Caco-2 (cell line): ENCODE data around the gene ZNF555. TPM values are rescaled to one million over a fixed set of nuclear protein-coding genes. Genes with fewer than 3 reads are reported as not detected.

Experiments
- BruUV-seq: library from RNA; stranded (reverse); fragments of 400-500 nt; replicated peaks from 2 replicates; lab custom pipeline; 2021; lab: Mats Ljungman, UMichigan
- CTCF ChIA-PET: fragments of 300-600 bp; sonication (Branson Sonifier 250); formaldehyde crosslinking; loops from one replicate; lab custom pipeline; 2022; ENCODE audit warnings: antibody characterized with exemption; lab: Charles Lee
- POLR2A ChIA-PET: fragments of 300-600 bp; sonication (Branson Sonifier 250); formaldehyde crosslinking; loops from one replicate; lab custom pipeline; 2022; ENCODE audit warnings: antibody characterized with exemption; lab: Charles Lee
- DNase-seq, 2 experiments: peaks; one replicate each; pipeline versions ENCODE4 v3.0.0 to v3.0.0-alpha.2; 2020 to 2022
- H3K27me3 ChIP-seq: replicated peaks from 2 replicates; pipeline ENCODE4 v1.6.0; 2011; ENCODE audit warnings: low read length; ENCODE audit not compliant: control insufficient read depth, insufficient read depth
- H3K36me3 ChIP-seq: 2 replicates; pipeline ENCODE4 v1.5.1; 2011; ENCODE audit warnings: low read length; ENCODE audit not compliant: control insufficient read depth, insufficient read depth
- H3K4me1 ChIP-seq: fragments of 250-450 bp; sonication (Bioruptor Pico); 2 replicates; pipeline ENCODE4 v1.5.1; 2020; ENCODE audit warnings: mild to moderate bottlenecking
- H3K4me3 ChIP-seq: 2 replicates; pipeline ENCODE4 v1.5.1; 2011; ENCODE audit warnings: low read depth, mild to moderate bottlenecking, control low read depth, low read length
- H3K9me3 ChIP-seq: fragments of 250-450 bp; sonication (Bioruptor Pico); 2 replicates; pipeline ENCODE4 v1.5.1; 2020; ENCODE audit warnings: mild to moderate bottlenecking, moderate library complexity
- H3K27ac Mint-ChIP-seq: one replicate; pipeline ENCODE4 v1.8.0; 2022; ENCODE audit warnings: mixed read lengths; ENCODE audit not compliant: unreplicated experiment
- H3K27me3 Mint-ChIP-seq: one replicate; pipeline ENCODE4 v1.8.0; 2022; ENCODE audit warnings: mixed read lengths; ENCODE audit not compliant: insufficient read depth, unreplicated experiment
- H3K36me3 Mint-ChIP-seq: one replicate; pipeline ENCODE4 v1.8.0; 2022; ENCODE audit warnings: mild to moderate bottlenecking, mixed read lengths; ENCODE audit not compliant: insufficient read depth, unreplicated experiment
- H3K4me1 Mint-ChIP-seq: one replicate; pipeline ENCODE4 v1.8.0; 2022; ENCODE audit warnings: low read depth, mixed read lengths; ENCODE audit not compliant: unreplicated experiment
- H3K4me3 Mint-ChIP-seq: one replicate; pipeline ENCODE4 v1.8.0; 2022; ENCODE audit warnings: mild to moderate bottlenecking, moderate library complexity, mixed read lengths; ENCODE audit not compliant: unreplicated experiment
- H3K9me3 Mint-ChIP-seq: one replicate; pipeline ENCODE4 v1.8.0; 2022; ENCODE audit warnings: mixed read lengths; ENCODE audit not compliant: unreplicated experiment
- intact Hi-C: fragments of 100-400 bp; cut with micrococcal nuclease; formaldehyde crosslinking; loops from one replicate; pipeline ENCODE4 v1.10.0; 2022; ENCODE audit not compliant: unreplicated experiment
- total RNA-seq: library from RNA; stranded (reverse); gene quantifications from 2 replicates; pipeline ENCODE4 v1.2.3, GENCODE V29; 2022
- TF ChIP-seq, protein P1 (sequence below), 2 experiments: fragments of 200-600 bp in 1 of 2; IDR thresholded peaks; 1 replicate in 1 of 2; 2 replicates in 1 of 2; pipeline versions ENCODE4 v1.5.1 to v1.8.0; 2011 to 2022; ENCODE audit warnings: antibody characterized with exemption in 1 of 2, control low read depth in 1 of 2, inconsistent platforms in 1 of 2, low read depth in 1 of 2, low read length in 1 of 2, mild to moderate bottlenecking in 1 of 2, moderate library complexity in 1 of 2; ENCODE audit not compliant: insufficient read depth in 1 of 2, severe bottlenecking in 1 of 2, unreplicated experiment in 1 of 2

The ZNF555 gene
- total RNA-seq, 1 experiment from 2014 or later = 4.7 TPM

GRCh38 chr19:2856457-2857050, 15.3 kb downstream of the ZNF555 start:
- TF ChIP-seq, protein P1, sequence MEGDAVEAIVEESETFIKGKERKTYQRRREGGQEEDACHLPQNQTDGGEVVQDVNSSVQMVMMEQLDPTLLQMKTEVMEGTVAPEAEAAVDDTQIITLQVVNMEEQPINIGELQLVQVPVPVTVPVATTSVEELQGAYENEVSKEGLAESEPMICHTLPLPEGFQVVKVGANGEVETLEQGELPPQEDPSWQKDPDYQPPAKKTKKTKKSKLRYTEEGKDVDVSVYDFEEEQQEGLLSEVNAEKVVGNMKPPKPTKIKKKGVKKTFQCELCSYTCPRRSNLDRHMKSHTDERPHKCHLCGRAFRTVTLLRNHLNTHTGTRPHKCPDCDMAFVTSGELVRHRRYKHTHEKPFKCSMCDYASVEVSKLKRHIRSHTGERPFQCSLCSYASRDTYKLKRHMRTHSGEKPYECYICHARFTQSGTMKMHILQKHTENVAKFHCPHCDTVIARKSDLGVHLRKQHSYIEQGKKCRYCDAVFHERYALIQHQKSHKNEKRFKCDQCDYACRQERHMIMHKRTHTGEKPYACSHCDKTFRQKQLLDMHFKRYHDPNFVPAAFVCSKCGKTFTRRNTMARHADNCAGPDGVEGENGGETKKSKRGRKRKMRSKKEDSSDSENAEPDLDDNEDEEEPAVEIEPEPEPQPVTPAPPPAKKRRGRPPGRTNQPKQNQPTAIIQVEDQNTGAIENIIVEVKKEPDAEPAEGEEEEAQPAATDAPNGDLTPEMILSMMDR (IDR thresholded peaks at IDR 0.05; ENCODE audit: insufficient read depth in 1 of 2, low read depth in 1 of 2, low read length in 1 of 2, severe bottlenecking in 1 of 2, unreplicated experiment in 1 of 2) = no peak
- H3K4me3 Mint-ChIP-seq = no peak overlapping the region
- no peaks in the 10 kb centered on the region for H3K27me3 Mint-ChIP-seq
- no peak overlapping the region for H3K4me3 ChIP-seq
- H3K36me3 Mint-ChIP-seq = peaks cover 39% of the 10 kb centered on the region
- H3K27me3 ChIP-seq = no peaks in the 10 kb centered on the region
- H3K9me3 ChIP-seq = peaks cover 24% of the 10 kb centered on the region
- peaks cover 23% of the 10 kb centered on the region for H3K9me3 Mint-ChIP-seq
- H3K27ac Mint-ChIP-seq = no peak overlapping the region
- no peaks in the 10 kb centered on the region for H3K4me1 ChIP-seq
- CTCF ChIA-PET = no interaction called here
- no peaks in the 10 kb centered on the region for H3K4me1 Mint-ChIP-seq
- intact Hi-C loops = no loop called here
- POLR2A ChIA-PET = no interaction called here
- DNase-seq = no peak
- BruUV-seq = no TSS peak
- H3K36me3 ChIP-seq = peaks cover 9% of the 10 kb centered on the region

GRCh38 chr19:2858864-2859263, 17.6 kb downstream of the ZNF555 start:
- DNase-seq = no peak
- H3K27me3 Mint-ChIP-seq = no peaks in the 10 kb centered on the region
- no peaks in the 10 kb centered on the region for H3K4me1 Mint-ChIP-seq
- Histone ChIP-seq H3K4me3 (no peak overlapping the region), H3K36me3 (no peaks in the 10 kb centered on the region), H3K9me3 (peaks cover 8% of the 10 kb centered on the region; the same call in 1 of the 2 replicates), H3K27me3 (no peaks in the 10 kb centered on the region), H3K4me1 (no peaks in the 10 kb centered on the region)
- ChIA-PET POLR2A (no interaction called here), CTCF (no interaction called here)
- H3K36me3 Mint-ChIP-seq = peaks cover 16% of the 10 kb centered on the region
- TF ChIP-seq, protein P1 (IDR thresholded peaks at IDR 0.05; ENCODE audit: insufficient read depth in 1 of 2, low read depth in 1 of 2, low read length in 1 of 2, severe bottlenecking in 1 of 2, unreplicated experiment in 1 of 2) = no peak
- H3K27ac Mint-ChIP-seq = no peak overlapping the region
- BruUV-seq = no TSS peak
- H3K9me3 Mint-ChIP-seq = peaks cover 9% of the 10 kb centered on the region
- intact Hi-C loops = no loop called here
- H3K4me3 Mint-ChIP-seq = no peak overlapping the region

DNA sequence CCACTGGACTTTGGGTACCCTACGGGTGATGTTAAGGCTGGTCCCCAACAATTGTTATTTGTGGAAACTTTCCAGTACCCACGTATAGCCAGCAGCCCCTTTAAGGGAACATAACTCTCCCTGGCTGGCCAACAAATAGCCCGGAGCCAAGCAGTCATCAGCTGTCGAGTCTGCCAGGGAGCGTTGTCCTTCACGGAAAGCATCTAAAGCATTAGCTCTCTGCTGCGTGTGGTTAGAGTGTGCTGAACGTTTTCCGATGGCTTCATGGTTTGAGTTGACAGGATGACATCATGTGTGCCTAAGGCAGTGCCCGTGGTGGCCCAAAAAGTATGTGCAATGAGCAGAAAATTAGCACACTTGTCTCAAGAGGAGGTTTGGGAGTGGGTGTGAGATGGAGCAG, 22.5 kb downstream of the ZNF555 start:
- no TSS peak for BruUV-seq
- H3K27me3 Mint-ChIP-seq = no peaks in the 10 kb centered on the region
- Histone ChIP-seq H3K4me3 (no peak overlapping the region), H3K9me3 (no peaks in the 10 kb centered on the region), H3K4me1 (no peaks in the 10 kb centered on the region), H3K27me3 (no peaks in the 10 kb centered on the region), H3K36me3 (no peaks in the 10 kb centered on the region)
- peaks cover 6% of the 10 kb centered on the region for H3K4me1 Mint-ChIP-seq
- ChIA-PET POLR2A (no interaction called here), CTCF (no interaction called here)
- intact Hi-C loops = no loop called here
- H3K36me3 Mint-ChIP-seq = peaks cover 15% of the 10 kb centered on the region
- no peak overlapping the region for H3K27ac Mint-ChIP-seq
- H3K4me3 Mint-ChIP-seq = no peak overlapping the region
- DNase-seq = no peak
- TF ChIP-seq, protein P1 (IDR thresholded peaks at IDR 0.05; ENCODE audit: insufficient read depth in 1 of 2, low read depth in 1 of 2, low read length in 1 of 2, severe bottlenecking in 1 of 2, unreplicated experiment in 1 of 2) = no peak
- H3K9me3 Mint-ChIP-seq = peaks cover 9% of the 10 kb centered on the region
